HG03571 (cell line): ENCODE measurements around the gene CDC42BPB.

Source experiments
- ATAC-seq: cut with Tn5 transposase; IDR thresholded peaks from one replicate; pipeline ENCODE4 v1.9.1; 2021; ENCODE audit not compliant: unreplicated experiment

The CDC42BPB gene

DNA sequence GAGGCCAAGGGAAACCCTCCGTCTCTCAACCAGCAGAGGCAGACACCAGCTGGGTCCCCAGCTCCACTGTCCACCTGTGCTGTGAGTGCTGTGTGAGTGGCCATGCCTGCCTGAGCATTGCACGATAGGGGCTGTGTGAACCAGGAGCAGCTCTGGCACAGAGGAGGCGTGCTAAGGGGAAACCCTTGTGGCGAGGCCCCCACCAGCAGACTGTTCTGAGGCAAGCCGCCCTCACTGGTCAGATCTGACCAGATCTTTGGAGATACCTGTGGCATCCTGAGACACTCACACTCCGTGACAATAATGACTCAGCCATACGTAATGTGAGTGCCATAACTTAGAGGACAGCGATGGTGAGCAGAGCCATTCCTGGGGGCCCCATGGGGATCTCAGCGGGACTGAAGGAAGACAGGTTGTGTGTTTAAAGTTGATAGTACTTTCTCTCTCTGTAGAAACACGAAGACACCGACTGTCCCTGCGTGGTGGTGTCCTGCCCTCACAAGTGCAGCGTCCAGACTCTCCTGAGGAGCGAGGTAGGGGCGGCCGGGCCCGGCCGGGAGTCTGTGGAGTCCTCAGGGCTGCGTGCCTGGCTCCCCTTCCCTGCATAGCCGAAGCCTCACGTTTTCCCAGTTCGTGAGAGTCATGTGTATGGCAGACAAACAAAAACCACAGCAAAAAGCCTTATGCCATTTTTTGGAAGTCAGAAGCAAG lies 171.5 kb downstream of the CDC42BPB start:
- ATAC-seq, result no peak

DNA sequence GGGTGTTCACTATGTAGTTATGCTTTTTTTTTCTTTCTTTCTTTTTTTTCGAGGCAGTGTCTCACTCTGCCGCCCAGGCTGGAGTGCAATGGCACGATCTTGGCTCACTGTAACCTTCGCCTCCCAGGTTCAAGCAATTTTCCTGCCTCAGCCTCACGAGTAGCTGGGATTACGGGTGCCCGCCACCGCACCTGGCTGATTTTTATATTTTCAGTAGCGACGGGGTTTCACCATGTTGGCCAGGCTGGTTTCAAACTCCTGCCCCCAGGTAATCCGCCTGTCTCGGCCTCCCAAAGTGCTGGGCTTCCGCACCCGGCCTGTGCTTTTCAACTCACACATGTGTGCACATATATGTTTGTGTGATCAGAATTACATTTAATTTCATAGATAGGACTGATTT lies 173.8 kb downstream of the CDC42BPB start:
- no peak for ATAC-seq

DNA sequence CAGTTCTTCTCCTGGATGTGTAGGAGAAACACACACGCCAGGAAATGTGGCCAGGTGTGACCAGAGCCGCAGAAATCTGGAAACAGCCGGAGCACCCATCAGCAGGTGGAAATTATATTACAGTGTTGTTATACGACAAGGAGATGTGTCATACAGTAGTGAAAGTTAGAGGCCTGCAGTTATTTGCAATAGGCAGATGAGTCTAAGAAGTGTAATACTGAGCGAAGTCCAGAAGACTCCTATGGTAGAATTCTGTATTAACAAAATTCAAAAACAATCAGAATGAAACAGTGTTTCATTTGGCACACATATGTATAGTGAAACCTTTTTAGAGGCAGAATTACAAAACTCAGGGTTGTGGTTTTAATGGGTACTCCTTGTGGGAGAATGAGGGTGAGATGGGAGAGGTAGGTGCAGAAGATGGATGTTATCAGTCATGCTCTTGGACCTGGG lies 174.2 kb downstream of the CDC42BPB start:
- no peak for ATAC-seq
